GM12878 (cell line): ENCODE measurements around the gene CHD6. TPM values are rescaled to one million over a fixed set of nuclear protein-coding genes. Genes with fewer than 3 reads are reported as not detected.

Experiments used
- CHD4 ChIP-seq: fragments of 200-600 bp; sonication (generic); IDR thresholded peaks from 2 replicates; pipeline ENCODE4 v1.6.1; 2016; ENCODE audit warnings: mild to moderate bottlenecking
- CREM ChIP-seq: IDR thresholded peaks from 2 replicates; pipeline ENCODE4 v1.6.1; 2014; ENCODE audit warnings: antibody characterized with exemption, low read depth
- CUX1 ChIP-seq: IDR thresholded peaks from 2 replicates; pipeline ENCODE4 v1.6.1; 2012; ENCODE audit warnings: improper control_type of control experiment, low read depth, low read length; ENCODE audit not compliant: insufficient replicate concordance
- DPF2 ChIP-seq: fragments of 450-650 bp; IDR thresholded peaks from 2 replicates; pipeline ENCODE4 v1.6.1; 2017; ENCODE audit warnings: mild to moderate bottlenecking
- FOS ChIP-seq: IDR thresholded peaks from 3 replicates; pipeline ENCODE4 v1.6.1; 2011; ENCODE audit warnings: borderline replicate concordance; ENCODE audit not compliant: insufficient read length; ENCODE audit errors: extremely low read depth
- FOXM1 ChIP-seq: IDR thresholded peaks from 2 replicates; pipeline ENCODE4 v1.6.1; 2012; ENCODE audit warnings: low read depth, mild to moderate bottlenecking, inconsistent platforms, low read length, moderate library complexity
- HCFC1 ChIP-seq: fragments of 150-350 bp; IDR thresholded peaks from 2 replicates; pipeline ENCODE4 v1.6.1; 2014; ENCODE audit warnings: low read length
- KAT2A ChIP-seq: conservative IDR thresholded peaks from 2 replicates; pipeline ENCODE4 v1.6.1; 2011; ENCODE audit warnings: low read depth, low read length; ENCODE audit not compliant: control insufficient read depth
- MEF2B ChIP-seq: fragments of 450-650 bp; IDR thresholded peaks from 2 replicates; pipeline ENCODE4 v1.6.1; 2018; ENCODE audit warnings: mild to moderate bottlenecking, moderate library complexity; ENCODE audit not compliant: partially characterized antibody, poor library complexity, severe bottlenecking
- MTA3 ChIP-seq: IDR thresholded peaks from 2 replicates; pipeline ENCODE4 v1.6.1; 2012; ENCODE audit warnings: low read length, inconsistent platforms, borderline replicate concordance
- NKRF ChIP-seq: fragments of 450-650 bp; conservative IDR thresholded peaks from 2 replicates; pipeline ENCODE4 v1.6.1; 2017; ENCODE audit warnings: mild to moderate bottlenecking, moderate library complexity
- PML ChIP-seq: IDR thresholded peaks from 2 replicates; pipeline ENCODE4 v1.6.1; 2012; ENCODE audit warnings: low read length, inconsistent platforms
- TCF3 ChIP-seq: IDR thresholded peaks from 2 replicates; pipeline ENCODE4 v1.6.1; 2012; ENCODE audit warnings: low read depth, mild to moderate bottlenecking, low read length, borderline replicate concordance; ENCODE audit not compliant: insufficient read depth
- polyA plus RNA-seq, 11 experiments: library from polyadenylated mRNA; depleted of rRNA in 4 of 11; unstranded in 6 of 11; stranded (reverse) in 5 of 11; fragments of >200 nt; fragmentation: Nextera tagmentation in 4 of 11; fragmentation: Illumina TruSeq in 1 of 11; extraction: Ambion mirVana in 4 of 11; extraction: Trizol in 1 of 11; gene quantifications; 1 replicate in 1 of 11; 2 replicates in 10 of 11; pipeline versions ENCODE4 v1.2.1 to v1.2.3, GENCODE V29; 2011 to 2016; ENCODE audit warnings: inconsistent platforms in 2 of 11, missing spikeins in 2 of 11, low read depth in 1 of 11
- total RNA-seq, 4 experiments: library from RNA; depleted of rRNA in 3 of 4; stranded (reverse); fragments of >200 nt in 3 of 4; fragmentation: Illumina TruSeq in 1 of 4; extraction: Trizol in 1 of 4; gene quantifications; 2 replicates each; pipeline versions ENCODE4 v1.2.1 to v1.2.3, GENCODE V29; 2013 to 2021
- TF ChIP-seq, protein P1 (sequence below): fragments of 450-650 bp; IDR thresholded peaks from 2 replicates; pipeline ENCODE4 v1.6.1; 2018; ENCODE audit warnings: borderline replicate concordance, mild to moderate bottlenecking; ENCODE audit not compliant: partially characterized antibody
- TF ChIP-seq, protein P2 (sequence below): IDR thresholded peaks from 2 replicates; pipeline ENCODE4 v1.6.1; 2012; ENCODE audit warnings: low read depth, low read length, improper control_type of control experiment

CHD6 gene
- total and polyA plus RNA-seq, 10 of the 15 experiments (the other 5 are each of a cell fraction or from before 2014, with no cell fraction given) = 4.3 to 25.5 (median 17.1) TPM

GRCh38 chr20:41462372-41463161, 155.6 kb downstream of the CHD6 start (continued):
- TF ChIP-seq CHD4 (no peak), HCFC1 (no peak), DPF2 (no peak), CREM (peak; percentile 91), NKRF (no peak), FOS (no peak), TCF3 (no peak), CUX1 (no peak), MEF2B (peak; percentile 72), MTA3 (peak; percentile 98), FOXM1 (peak; percentile 97), KAT2A (no peak), PML (peak; percentile 80)
- TF ChIP-seq, protein P1, sequence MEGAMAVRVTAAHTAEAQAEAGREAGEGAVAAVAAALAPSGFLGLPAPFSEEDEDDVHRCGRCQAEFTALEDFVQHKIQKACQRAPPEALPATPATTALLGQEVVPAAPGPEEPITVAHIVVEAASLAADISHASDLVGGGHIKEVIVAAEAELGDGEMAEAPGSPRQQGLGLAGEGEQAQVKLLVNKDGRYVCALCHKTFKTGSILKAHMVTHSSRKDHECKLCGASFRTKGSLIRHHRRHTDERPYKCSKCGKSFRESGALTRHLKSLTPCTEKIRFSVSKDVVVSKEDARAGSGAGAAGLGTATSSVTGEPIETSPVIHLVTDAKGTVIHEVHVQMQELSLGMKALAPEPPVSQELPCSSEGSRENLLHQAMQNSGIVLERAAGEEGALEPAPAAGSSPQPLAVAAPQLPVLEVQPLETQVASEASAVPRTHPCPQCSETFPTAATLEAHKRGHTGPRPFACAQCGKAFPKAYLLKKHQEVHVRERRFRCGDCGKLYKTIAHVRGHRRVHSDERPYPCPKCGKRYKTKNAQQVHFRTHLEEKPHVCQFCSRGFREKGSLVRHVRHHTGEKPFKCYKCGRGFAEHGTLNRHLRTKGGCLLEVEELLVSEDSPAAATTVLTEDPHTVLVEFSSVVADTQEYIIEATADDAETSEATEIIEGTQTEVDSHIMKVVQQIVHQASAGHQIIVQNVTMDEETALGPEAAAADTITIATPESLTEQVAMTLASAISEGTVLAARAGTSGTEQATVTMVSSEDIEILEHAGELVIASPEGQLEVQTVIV = no peak
- TF ChIP-seq, protein P2, sequence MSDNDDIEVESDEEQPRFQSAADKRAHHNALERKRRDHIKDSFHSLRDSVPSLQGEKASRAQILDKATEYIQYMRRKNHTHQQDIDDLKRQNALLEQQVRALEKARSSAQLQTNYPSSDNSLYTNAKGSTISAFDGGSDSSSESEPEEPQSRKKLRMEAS = no peak
